ENCODE results near the gene KIF4A.

GRCh38 chrX:70445951-70446350 is 156.0 kb downstream of the KIF4A start:
- TF ChIP-seq CTCF (IDR thresholded peaks at IDR 0.05) (no peak), POLR2A (IDR thresholded peaks at IDR 0.05) (no peak)

Data from uterus (tissue), 2 donors.